Esophagus muscularis mucosa (tissue), 4 donors: ENCODE measurements around the gene KLHL25. TPM values are rescaled to one million over a fixed set of nuclear protein-coding genes. Genes with fewer than 3 reads are reported as not detected.

Experiments used
- DNase-seq: peaks from one replicate; pipeline ENCODE4 v3.0.0-alpha.2; 2017; ENCODE audit errors: extremely low spot score
- H3K27ac ChIP-seq, 4 donors: fragments of 200-600 bp; sonication (generic); replicated peaks in 1 of 4; 1 replicate in 3 of 4; 2 replicates in 1 of 4; pipeline ENCODE4 v1.5.1; 2016 to 2019; ENCODE audit warnings: mild to moderate bottlenecking in 1 of 4
- H3K27me3 ChIP-seq, 4 donors: fragments of 200-600 bp; sonication (generic); one replicate each; pipeline versions ENCODE4 v1.5.1 to v1.6.0; 2016 to 2019
- H3K36me3 ChIP-seq, 4 donors: fragments of 200-600 bp; sonication (generic); one replicate each; pipeline ENCODE4 v1.5.1; 2016 to 2019
- H3K4me1 ChIP-seq, 4 donors: fragments of 200-600 bp; sonication (generic); one replicate each; pipeline ENCODE4 v1.5.1; 2016 to 2019
- H3K4me3 ChIP-seq, 4 donors: fragments of 200-600 bp; sonication (generic); 1 replicate in 2 of 4; 2 replicates in 2 of 4; pipeline ENCODE4 v1.5.1; 2016 to 2019; ENCODE audit warnings: mild to moderate bottlenecking in 4 of 4, moderate library complexity in 1 of 4
- H3K9me3 ChIP-seq, 4 donors: fragments of 200-600 bp; sonication (generic); 1 replicate in 3 of 4; 2 replicates in 1 of 4; pipeline ENCODE4 v1.5.1; 2016 to 2019
- CTCF ChIP-seq, 3 experiments: fragments of 200-600 bp in 2 of 3; fragments of 450-650 bp in 1 of 3; sonication (generic) in 2 of 3; IDR thresholded peaks; one replicate each; pipeline ENCODE4 v1.5.1; 2017 to 2019; ENCODE audit warnings: antibody characterized with exemption in 3 of 3, mild to moderate bottlenecking in 2 of 3, moderate library complexity in 1 of 3
- EP300 ChIP-seq: sonication (generic); formaldehyde crosslinking; IDR thresholded peaks from one replicate; pipeline ENCODE4 v1.6.1; 2017; ENCODE audit warnings: antibody characterized with exemption
- POLR2A ChIP-seq: fragments of 450-650 bp; IDR thresholded peaks from one replicate; pipeline ENCODE4 v1.6.1; 2017; ENCODE audit warnings: antibody characterized with exemption, moderate library complexity, mild to moderate bottlenecking, low read depth
- POLR2AphosphoS5 ChIP-seq, 2 donors: sonication (generic); formaldehyde crosslinking; IDR thresholded peaks; one replicate each; pipeline ENCODE4 v1.6.1; 2017; ENCODE audit warnings: antibody characterized with exemption in 2 of 2
- WGBS: methylation state at CpG from one replicate; pipeline ENCODE4 v1.1.5; 2018; 5-methylcytosine and 5-hydroxymethylcytosine counted together
- intact Hi-C: fragments of 100-400 bp; cut with DNase I; formaldehyde crosslinking; loops from one replicate; pipeline ENCODE4 v1.15.1; 2023
- total RNA-seq, 4 donors: library from RNA; depleted of rRNA; stranded (reverse); fragments of >200 nt; gene quantifications; one replicate each; pipeline versions ENCODE4 v1.1.0 to v1.2.1, GENCODE V29; 2016

The KLHL25 gene
- total RNA-seq, 4 donors from 2014 or later: 10.8 to 24.4 (median 12.0) TPM

- Histone ChIP-seq H3K4me3 (no peak overlapping the region), H3K27me3 (no peaks in the 10 kb centered on the region), H3K36me3 (no peaks in the 10 kb centered on the region), H3K9me3 (no peaks in the 10 kb centered on the region), H3K27ac (no peak overlapping the region), H3K4me1 (no peaks in the 10 kb centered on the region)
- WGBS: 80% methylated on average over 2 of the region's 2 CpGs
- no peak for DNase-seq
- no peak for TF ChIP-seq POLR2AphosphoS5 (IDR thresholded peaks at IDR 0.05)
- no peak for TF ChIP-seq CTCF (IDR thresholded peaks at IDR 0.05)
- no peak for TF ChIP-seq POLR2A
- TF ChIP-seq EP300: no peak
- intact Hi-C loops: loop anchor here (5.0 kb wide), 1 partner anchor 523 kb away; no protein-coding TSS in a partner anchor
These were observed 31.0 kb upstream of the KLHL25 start for GRCh38 chr15:85825719-85826118.

- Histone ChIP-seq H3K9me3 (no peaks in the 10 kb centered on the region), H3K4me3 (no peak overlapping the region), H3K27me3 (no peaks in the 10 kb centered on the region), H3K36me3 (no peaks in the 10 kb centered on the region), H3K27ac (no peak overlapping the region), H3K4me1 (no peaks in the 10 kb centered on the region)
- WGBS: 88% methylated on average over 4 of the region's 4 CpGs
- intact Hi-C loops: loop anchor here (5.0 kb wide), 1 partner anchor 523 kb away; no protein-coding TSS in a partner anchor
- DNase-seq: no peak
- TF ChIP-seq EP300 (no peak), CTCF (IDR thresholded peaks at IDR 0.05) (no peak), POLR2A (no peak), POLR2AphosphoS5 (IDR thresholded peaks at IDR 0.05) (no peak)
These were observed 30.4 kb upstream of the KLHL25 start for GRCh38 chr15:85825118-85825517.

GRCh38 chr15:85821545-85821944 is 26.8 kb upstream of the KLHL25 start:
- intact Hi-C loops: no loop called here
- DNase-seq: no peak
- no peaks in the 10 kb centered on the region for H3K36me3 ChIP-seq
- H3K4me1 ChIP-seq: no peaks in the 10 kb centered on the region
- H3K4me3 ChIP-seq: no peak overlapping the region
- no peaks in the 10 kb centered on the region for H3K27me3 ChIP-seq
- TF ChIP-seq POLR2A (no peak), CTCF (IDR thresholded peaks at IDR 0.05) (no peak), POLR2AphosphoS5 (IDR thresholded peaks at IDR 0.05) (no peak), EP300 (no peak)
- WGBS: 90% methylated on average over 6 of the region's 6 CpGs
- no peaks in the 10 kb centered on the region for H3K9me3 ChIP-seq
- H3K27ac ChIP-seq: no peak overlapping the region

GRCh38 chr15:85819938-85820337 is 25.2 kb upstream of the KLHL25 start:
- Histone ChIP-seq H3K4me3 (no peak overlapping the region), H3K36me3 (no peaks in the 10 kb centered on the region), H3K27me3 (no peaks in the 10 kb centered on the region), H3K27ac (no peak overlapping the region), H3K4me1 (no peaks in the 10 kb centered on the region), H3K9me3 (no peaks in the 10 kb centered on the region)
- TF ChIP-seq POLR2AphosphoS5 (IDR thresholded peaks at IDR 0.05) (no peak), POLR2A (no peak), CTCF (IDR thresholded peaks at IDR 0.05) (no peak), EP300 (no peak)
- intact Hi-C loops: no loop called here
- 80% methylated on average over 5 of the region's 5 CpGs for WGBS
- no peak for DNase-seq

GRCh38 chr15:85813234-85813633 is 18.5 kb upstream of the KLHL25 start:
- intact Hi-C loops: no loop called here
- no peak for TF ChIP-seq CTCF (IDR thresholded peaks at IDR 0.05)
- TF ChIP-seq POLR2A: no peak
- TF ChIP-seq POLR2AphosphoS5 (IDR thresholded peaks at IDR 0.05): no peak
- no peak for TF ChIP-seq EP300
- Histone ChIP-seq H3K36me3 (no peaks in the 10 kb centered on the region), H3K4me1 (no peaks in the 10 kb centered on the region), H3K9me3 (no peaks in the 10 kb centered on the region), H3K27me3 (no peaks in the 10 kb centered on the region), H3K4me3 (no peak overlapping the region), H3K27ac (no peak overlapping the region)
- DNase-seq: no peak
